Ascending aorta (tissue), 2 donors: ENCODE results near the gene INSL3. TPM values are rescaled to one million over a fixed set of nuclear protein-coding genes. Genes with fewer than 3 reads are reported as not detected.

ENCODE experiments used
- DNase-seq, 2 donors: peaks; one replicate each; pipeline ENCODE4 v3.0.0-alpha.2; 2019; ENCODE audit warnings: low spot score in 2 of 2
- H3K27ac ChIP-seq, 2 donors: fragments of 200-600 bp; sonication (generic); one replicate each; pipeline ENCODE4 v1.5.1; 2016 to 2017; ENCODE audit warnings: mild to moderate bottlenecking in 1 of 2
- H3K27me3 ChIP-seq: fragments of 200-600 bp; sonication (generic); one replicate; pipeline ENCODE4 v1.5.1; 2017
- H3K36me3 ChIP-seq, 2 donors: fragments of 200-600 bp; sonication (generic); one replicate each; pipeline ENCODE4 v1.5.1; 2016
- H3K4me1 ChIP-seq, 2 donors: fragments of 200-600 bp; sonication (generic); one replicate each; pipeline ENCODE4 v1.5.1; 2016 to 2017; ENCODE audit warnings: mild to moderate bottlenecking in 1 of 2
- H3K4me3 ChIP-seq, 2 donors: fragments of 200-600 bp; sonication (generic); one replicate each; pipeline ENCODE4 v1.5.1; 2016 to 2017; ENCODE audit warnings: mild to moderate bottlenecking in 1 of 2
- H3K9me3 ChIP-seq, 2 donors: fragments of 200-600 bp; sonication (generic); one replicate each; pipeline ENCODE4 v1.5.1; 2016
- CTCF ChIP-seq, 3 experiments: fragments of 200-600 bp in 2 of 3; fragments of 450-650 bp in 1 of 3; sonication (generic) in 2 of 3; IDR thresholded peaks; one replicate each; pipeline ENCODE4 v1.5.1; 2016 to 2019; ENCODE audit warnings: antibody characterized with exemption in 3 of 3, mild to moderate bottlenecking in 1 of 3, moderate library complexity in 1 of 3
- intact Hi-C: fragments of 100-400 bp; cut with DNase I; formaldehyde crosslinking; loops from one replicate; pipeline ENCODE4 v1.15.1; 2023
- total RNA-seq: library from RNA; depleted of rRNA; stranded (reverse); fragments of >200 nt; gene quantifications from one replicate; pipeline ENCODE4 v1.1.0, GENCODE V29; 2016

The INSL3 gene
- total RNA-seq, 1 donor from 2014 or later, result not detected

- intact Hi-C loops, result no loop called here
Measured at GRCh38 chr19:17772172-17772571, 49.1 kb downstream of the INSL3 start.

GRCh38 chr19:17770613-17771012, 50.7 kb downstream of the INSL3 start:
- DNase-seq, result no peak
- intact Hi-C loops, result no loop called here
- Histone ChIP-seq H3K27me3 (no peaks in the 10 kb centered on the region), H3K36me3 (no peaks in the 10 kb centered on the region), H3K4me1 (no peaks in the 10 kb centered on the region), H3K27ac (no peak overlapping the region), H3K9me3 (no peaks in the 10 kb centered on the region), H3K4me3 (no peak overlapping the region)
- TF ChIP-seq CTCF (IDR thresholded peaks at IDR 0.05), result no peak

More at GRCh38 chr19:17772172-17772571, 49.1 kb downstream of the INSL3 start:
- no peak overlapping the region for H3K4me3 ChIP-seq
- no peak overlapping the region for H3K27ac ChIP-seq
- H3K27me3 ChIP-seq, result no peaks in the 10 kb centered on the region
- no peaks in the 10 kb centered on the region for H3K4me1 ChIP-seq
- no peaks in the 10 kb centered on the region for H3K9me3 ChIP-seq
- no peak for DNase-seq
- H3K36me3 ChIP-seq, result no peaks in the 10 kb centered on the region
- TF ChIP-seq CTCF (IDR thresholded peaks at IDR 0.05), result no peak

GRCh38 chr19:17767559-17767958, 53.8 kb downstream of the INSL3 start:
- Histone ChIP-seq H3K27me3 (no peaks in the 10 kb centered on the region), H3K27ac (no peak overlapping the region), H3K36me3 (no peaks in the 10 kb centered on the region), H3K4me1 (no peaks in the 10 kb centered on the region), H3K4me3 (no peak overlapping the region), H3K9me3 (no peaks in the 10 kb centered on the region)
- DNase-seq, result no peak
- intact Hi-C loops, result loop anchor here (2.0 kb wide), 1 partner anchor 161 kb away; no protein-coding TSS in a partner anchor
- TF ChIP-seq CTCF (IDR thresholded peaks at IDR 0.05), result no peak

- H3K4me1 ChIP-seq, result no peaks in the 10 kb centered on the region
- TF ChIP-seq CTCF (IDR thresholded peaks at IDR 0.05), result peak; percentile 66 to 72 (median 69)
- intact Hi-C loops, result loop anchor here (1.0 to 2.0 kb wide), 2 partner anchors 63 to 160 kb away; no protein-coding TSS in a partner anchor
- no peaks in the 10 kb centered on the region for H3K9me3 ChIP-seq
- DNase-seq, result peak in 1 of 2 donors; percentile 86
- H3K4me3 ChIP-seq, result peak overlapping the region in 1 of 2 donors; percentile 26
- no peak overlapping the region for H3K27ac ChIP-seq
- no peaks in the 10 kb centered on the region for H3K36me3 ChIP-seq
- H3K27me3 ChIP-seq, result no peaks in the 10 kb centered on the region
Measured at GRCh38 chr19:17766543-17767131, 54.7 kb downstream of the INSL3 start.

Other genes starting within 250 kb of the INSL3 start
- gene UNC13A, start 133.2 kb downstream of the INSL3 start, total RNA-seq, result 2.2 TPM
- 111 TPM for gene MAP1S, start 102.0 kb downstream of the INSL3 start, total RNA-seq
- not detected for gene FCHO1, start 70.0 kb downstream of the INSL3 start, total RNA-seq
- 0.64 TPM for gene B3GNT3, start 26.4 kb downstream of the INSL3 start, total RNA-seq
- gene JAK3, start 26.5 kb upstream of the INSL3 start, total RNA-seq, result 28.1 TPM
- gene RPL18A, start 38.4 kb upstream of the INSL3 start, total RNA-seq, result 2,481 TPM
- gene SLC5A5, start 50.4 kb upstream of the INSL3 start, total RNA-seq, result not detected
- gene CCDC124, start 111.5 kb upstream of the INSL3 start, total RNA-seq, result 43.3 TPM
- gene KCNN1, start 145.6 kb upstream of the INSL3 start, total RNA-seq, result not detected
- 443 TPM for gene ARRDC2, start 186.7 kb upstream of the INSL3 start, total RNA-seq